Thyroid gland (tissue), 4 donors: ENCODE data around the gene LRRC28.

Source experiments
- POLR2A ChIP-seq, 2 donors: fragments of 450-650 bp; IDR thresholded peaks; one replicate each; pipeline ENCODE4 v1.6.1; 2017; ENCODE audit warnings: antibody characterized with exemption in 2 of 2, mild to moderate bottlenecking in 2 of 2, moderate library complexity in 1 of 2
- TF ChIP-seq, protein P1 (sequence below), 6 experiments: fragments of 200-600 bp in 3 of 6; fragments of 450-650 bp in 3 of 6; sonication (generic) in 3 of 6; IDR thresholded peaks; one replicate each; pipeline ENCODE4 v1.5.1; 2016 to 2019; ENCODE audit warnings: antibody characterized with exemption in 6 of 6, mild to moderate bottlenecking in 2 of 6, inconsistent platforms in 1 of 6, moderate library complexity in 1 of 6

DNA sequence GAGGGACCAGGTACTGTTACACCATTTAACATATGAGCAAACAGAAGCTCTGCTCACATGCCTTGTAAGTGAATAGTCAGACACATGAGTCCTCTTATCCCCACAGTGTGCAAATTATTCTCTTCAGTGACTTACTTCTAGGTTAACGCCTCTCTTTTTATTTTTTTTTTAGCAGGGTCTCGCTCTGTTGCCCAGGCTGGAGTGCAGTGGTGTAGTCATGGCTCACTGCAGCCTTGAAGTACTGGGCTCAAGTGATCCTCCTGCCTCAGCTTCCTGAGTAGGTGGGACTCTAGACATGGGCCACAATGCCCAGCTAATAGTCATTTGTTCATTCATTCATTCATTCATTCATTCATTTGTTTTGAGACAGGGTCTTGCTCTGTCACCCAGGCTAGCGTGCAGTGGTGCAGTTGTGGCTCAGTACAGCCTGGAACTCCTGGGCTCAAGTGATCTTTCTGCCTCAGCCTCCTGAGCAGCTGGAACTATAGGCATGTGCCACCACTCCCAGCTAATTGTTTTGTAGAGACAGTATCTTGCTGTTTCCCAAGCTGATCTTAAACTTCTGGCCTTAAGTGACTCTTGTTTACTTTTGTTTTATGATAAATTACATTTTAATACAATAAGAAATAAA, 94.7 kb downstream of the LRRC28 start:
- TF ChIP-seq, protein P1, sequence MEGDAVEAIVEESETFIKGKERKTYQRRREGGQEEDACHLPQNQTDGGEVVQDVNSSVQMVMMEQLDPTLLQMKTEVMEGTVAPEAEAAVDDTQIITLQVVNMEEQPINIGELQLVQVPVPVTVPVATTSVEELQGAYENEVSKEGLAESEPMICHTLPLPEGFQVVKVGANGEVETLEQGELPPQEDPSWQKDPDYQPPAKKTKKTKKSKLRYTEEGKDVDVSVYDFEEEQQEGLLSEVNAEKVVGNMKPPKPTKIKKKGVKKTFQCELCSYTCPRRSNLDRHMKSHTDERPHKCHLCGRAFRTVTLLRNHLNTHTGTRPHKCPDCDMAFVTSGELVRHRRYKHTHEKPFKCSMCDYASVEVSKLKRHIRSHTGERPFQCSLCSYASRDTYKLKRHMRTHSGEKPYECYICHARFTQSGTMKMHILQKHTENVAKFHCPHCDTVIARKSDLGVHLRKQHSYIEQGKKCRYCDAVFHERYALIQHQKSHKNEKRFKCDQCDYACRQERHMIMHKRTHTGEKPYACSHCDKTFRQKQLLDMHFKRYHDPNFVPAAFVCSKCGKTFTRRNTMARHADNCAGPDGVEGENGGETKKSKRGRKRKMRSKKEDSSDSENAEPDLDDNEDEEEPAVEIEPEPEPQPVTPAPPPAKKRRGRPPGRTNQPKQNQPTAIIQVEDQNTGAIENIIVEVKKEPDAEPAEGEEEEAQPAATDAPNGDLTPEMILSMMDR (IDR thresholded peaks at IDR 0.05): no peak
- no peak for TF ChIP-seq POLR2A (IDR thresholded peaks at IDR 0.05)
